Central memory CD8-positive, alpha-beta T cell (primary cell): ENCODE measurements around the gene ADRB2.
A peak's percentile ranks its signal among the peaks of the same experiment; 100 is the strongest.

Experiments used
- ATAC-seq: fragments of 150-1000 bp; cut with Tn5 transposase; replicated peaks from 2 replicates; pipeline ENCODE4 v1.10.0; 2022; ENCODE audit warnings: mild to moderate bottlenecking, moderate FRiP score, moderate number of reproducible peaks; ENCODE audit not compliant: poor library complexity, severe bottlenecking; ENCODE audit errors: extremely low read depth
- DNase-seq, 2 donors: peaks; one replicate each; pipeline ENCODE4 v3.0.0; 2021; ENCODE audit warnings: low spot score in 2 of 2
- H3K27ac Mint-ChIP-seq: one replicate; pipeline ENCODE4 v1.8.0; 2022; ENCODE audit warnings: low read depth, mild to moderate bottlenecking, moderate library complexity, mixed read lengths
- H3K27me3 Mint-ChIP-seq: one replicate; pipeline ENCODE4 v1.8.0; 2022; ENCODE audit warnings: mixed read lengths
- H3K36me3 Mint-ChIP-seq: one replicate; pipeline ENCODE4 v1.8.0; 2022; ENCODE audit warnings: mild to moderate bottlenecking, moderate library complexity, mixed read lengths; ENCODE audit not compliant: insufficient read depth
- H3K4me1 Mint-ChIP-seq: one replicate; pipeline ENCODE4 v1.8.0; 2022; ENCODE audit warnings: mixed read lengths
- H3K4me3 Mint-ChIP-seq: one replicate; pipeline ENCODE4 v1.8.0; 2022; ENCODE audit warnings: mild to moderate bottlenecking, moderate library complexity, mixed read lengths
- H3K9me3 Mint-ChIP-seq: one replicate; pipeline ENCODE4 v1.8.0; 2022; ENCODE audit warnings: mixed read lengths

Gene ADRB2

DNA sequence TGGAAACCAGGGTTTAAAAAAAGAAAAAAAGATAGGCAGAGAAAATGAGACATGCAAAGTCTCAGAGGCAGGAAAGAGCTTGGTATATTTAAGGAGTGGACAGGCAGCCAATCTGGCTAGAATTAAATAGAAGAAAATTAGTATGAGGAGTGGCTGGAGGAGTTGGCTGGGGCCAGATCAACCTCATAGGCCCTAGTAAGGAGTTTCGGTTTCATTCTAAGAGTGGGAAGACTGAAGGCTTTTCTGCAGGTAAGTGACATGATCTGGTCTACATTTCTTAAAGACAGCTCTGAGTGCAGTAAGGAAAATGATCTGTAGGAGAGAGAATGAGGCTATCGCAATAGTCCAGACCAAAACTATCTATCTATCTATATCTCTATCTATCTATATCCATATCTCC, 27.5 kb downstream of the ADRB2 start:
- Mint-ChIP-seq H3K27me3 (no peaks in the 10 kb centered on the region), H3K9me3 (no peaks in the 10 kb centered on the region), H3K36me3 (peaks cover 14% of the 10 kb centered on the region), H3K4me3 (peak overlapping the region; percentile 73), H3K27ac (peak overlapping the region; percentile 90), H3K4me1 (peaks cover 98% of the 10 kb centered on the region)
- ATAC-seq (no peak), DNase-seq (no peak)

DNA sequence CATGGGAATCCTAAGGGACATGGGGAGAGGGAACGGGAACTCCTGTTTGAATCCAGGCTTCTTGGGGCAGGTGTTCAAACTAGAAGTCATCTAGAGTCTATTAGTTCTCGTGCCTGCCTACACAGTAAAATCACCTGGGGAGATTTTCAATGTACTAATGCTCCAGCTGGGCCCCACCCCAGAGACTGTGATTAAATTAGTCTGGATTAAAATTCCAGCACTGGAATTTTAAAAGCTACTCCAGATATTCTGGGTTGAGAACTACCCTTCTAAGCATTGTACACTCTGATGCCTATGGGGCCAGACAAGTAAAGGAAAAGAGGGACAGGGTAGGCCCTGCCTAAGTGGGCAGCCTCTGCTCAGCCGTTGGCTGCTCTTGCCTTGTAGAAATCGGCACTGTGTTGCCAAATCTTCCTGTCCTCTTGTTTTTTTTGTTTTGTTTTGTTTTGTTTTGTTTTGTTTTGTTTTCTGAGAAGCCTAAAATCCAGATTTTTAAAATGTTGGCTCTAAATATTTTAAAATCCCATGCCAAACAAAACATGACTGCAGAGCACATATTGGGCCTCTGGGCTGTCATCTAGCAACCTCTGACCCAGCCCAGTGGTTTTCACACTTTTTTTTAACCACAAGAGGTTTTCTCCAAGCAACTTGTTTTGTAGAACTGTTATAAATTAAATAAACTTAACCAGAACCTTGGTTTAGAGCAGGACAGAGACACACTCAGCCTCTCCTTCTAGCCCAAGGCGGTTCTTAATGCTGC, 29.0 kb downstream of the ADRB2 start:
- peaks cover 9% of the 10 kb centered on the region for H3K36me3 Mint-ChIP-seq
- peak overlapping the region; percentile 73 for H3K4me3 Mint-ChIP-seq
- no peaks in the 10 kb centered on the region for H3K27me3 Mint-ChIP-seq
- H3K27ac Mint-ChIP-seq: peak overlapping the region; percentile 90
- peaks cover 98% of the 10 kb centered on the region for H3K4me1 Mint-ChIP-seq
- no peaks in the 10 kb centered on the region for H3K9me3 Mint-ChIP-seq
- ATAC-seq: peak; percentile 91
- peak in 1 of 2 donors; percentile 36 for DNase-seq

DNA sequence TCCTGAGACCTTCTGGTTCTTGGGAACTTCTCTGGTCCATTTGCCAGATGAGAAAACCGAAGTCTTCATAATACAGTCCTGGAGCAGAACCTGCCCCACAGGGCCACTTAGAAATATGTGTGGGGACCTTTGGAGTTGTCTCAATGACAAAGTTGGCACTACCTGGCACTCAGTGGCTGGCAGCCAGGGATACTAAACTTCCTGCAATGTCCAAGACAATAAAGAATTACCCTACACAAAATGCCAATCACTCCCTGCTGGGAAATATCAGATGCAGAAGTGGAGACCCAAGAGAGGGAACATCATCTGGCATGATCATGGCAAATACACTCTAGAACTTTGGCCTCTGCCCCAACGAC, 29.6 kb downstream of the ADRB2 start:
- no peak for ATAC-seq
- peaks cover 98% of the 10 kb centered on the region for H3K4me1 Mint-ChIP-seq
- no peak for DNase-seq
- peak overlapping the region; percentile 90 for H3K27ac Mint-ChIP-seq
- H3K27me3 Mint-ChIP-seq: no peaks in the 10 kb centered on the region
- H3K4me3 Mint-ChIP-seq: peak overlapping the region; percentile 73
- peaks cover 9% of the 10 kb centered on the region for H3K36me3 Mint-ChIP-seq
- no peaks in the 10 kb centered on the region for H3K9me3 Mint-ChIP-seq

DNA sequence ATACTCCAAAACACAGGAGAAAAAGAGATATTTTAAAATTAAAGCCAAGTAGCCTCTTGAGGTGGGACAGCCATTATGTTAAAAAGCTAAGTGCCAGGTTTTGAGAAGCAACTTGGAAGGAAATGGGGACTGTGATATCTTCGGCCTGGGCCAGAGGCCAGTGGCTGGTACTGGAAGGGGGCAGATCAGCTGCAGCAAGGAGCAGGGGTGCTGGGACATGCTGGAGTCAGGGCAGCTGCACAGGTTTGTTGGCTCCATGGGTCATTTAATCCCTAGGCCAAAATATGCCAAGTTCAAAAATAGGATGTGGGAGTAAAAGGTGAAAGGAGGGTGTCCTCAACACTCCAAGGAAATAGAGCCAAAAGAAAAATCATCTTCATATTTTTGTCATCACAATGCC, 30.0 kb downstream of the ADRB2 start:
- ATAC-seq (no peak), DNase-seq (no peak)
- no peaks in the 10 kb centered on the region for H3K27me3 Mint-ChIP-seq
- peaks cover 9% of the 10 kb centered on the region for H3K36me3 Mint-ChIP-seq
- H3K4me3 Mint-ChIP-seq: peak overlapping the region; percentile 73
- H3K27ac Mint-ChIP-seq: peak overlapping the region; percentile 90
- H3K9me3 Mint-ChIP-seq: no peaks in the 10 kb centered on the region
- H3K4me1 Mint-ChIP-seq: peaks cover 98% of the 10 kb centered on the region

DNA sequence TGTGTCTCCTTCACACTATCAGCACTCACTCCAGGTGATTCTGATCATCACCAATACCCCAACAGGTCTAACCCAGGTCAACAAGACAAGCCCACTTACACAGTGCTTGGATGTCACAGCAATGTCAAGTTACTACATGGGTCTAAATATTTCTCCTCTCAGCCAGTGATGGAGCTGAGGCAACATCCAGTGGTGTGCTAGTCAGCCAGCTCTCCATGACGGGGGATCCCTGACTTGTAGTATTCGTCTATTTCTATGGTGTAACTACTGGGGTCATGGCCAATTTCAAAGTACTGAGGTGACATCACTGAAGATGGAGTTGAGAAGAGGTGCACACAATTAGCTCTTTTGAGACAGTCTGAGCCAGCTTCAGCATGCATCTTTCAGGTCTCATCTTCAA, 31.1 kb downstream of the ADRB2 start:
- no peaks in the 10 kb centered on the region for H3K9me3 Mint-ChIP-seq
- ATAC-seq (no peak), DNase-seq (no peak)
- H3K4me3 Mint-ChIP-seq: no peak overlapping the region
- peaks cover 12% of the 10 kb centered on the region for H3K36me3 Mint-ChIP-seq
- peak overlapping the region; percentile 90 for H3K27ac Mint-ChIP-seq
- H3K4me1 Mint-ChIP-seq: peaks cover 92% of the 10 kb centered on the region
- no peaks in the 10 kb centered on the region for H3K27me3 Mint-ChIP-seq

DNA sequence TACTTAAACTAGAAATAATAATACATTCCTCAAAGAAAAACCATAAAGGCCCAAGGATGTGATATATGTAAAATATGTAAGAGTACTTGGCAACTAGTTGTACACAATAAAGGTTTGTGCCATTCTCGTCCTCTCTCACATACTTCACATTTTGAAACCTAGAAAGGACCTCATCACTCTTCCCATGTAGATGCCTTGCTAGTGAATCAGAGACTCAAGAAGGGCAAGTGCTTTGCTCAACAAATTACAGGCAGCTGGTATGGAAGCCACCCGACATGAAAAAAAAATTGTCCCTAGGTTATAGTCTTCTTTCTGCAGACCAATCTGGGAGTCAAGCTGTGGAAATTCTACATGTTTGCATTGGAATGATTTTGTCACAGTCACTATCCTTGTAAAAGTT, 31.7 kb downstream of the ADRB2 start:
- Mint-ChIP-seq H3K4me3 (no peak overlapping the region), H3K27me3 (no peaks in the 10 kb centered on the region), H3K4me1 (peaks cover 90% of the 10 kb centered on the region), H3K36me3 (peaks cover 12% of the 10 kb centered on the region), H3K27ac (peak overlapping the region; percentile 90), H3K9me3 (no peaks in the 10 kb centered on the region)
- ATAC-seq: no peak
- DNase-seq: no peak

DNA sequence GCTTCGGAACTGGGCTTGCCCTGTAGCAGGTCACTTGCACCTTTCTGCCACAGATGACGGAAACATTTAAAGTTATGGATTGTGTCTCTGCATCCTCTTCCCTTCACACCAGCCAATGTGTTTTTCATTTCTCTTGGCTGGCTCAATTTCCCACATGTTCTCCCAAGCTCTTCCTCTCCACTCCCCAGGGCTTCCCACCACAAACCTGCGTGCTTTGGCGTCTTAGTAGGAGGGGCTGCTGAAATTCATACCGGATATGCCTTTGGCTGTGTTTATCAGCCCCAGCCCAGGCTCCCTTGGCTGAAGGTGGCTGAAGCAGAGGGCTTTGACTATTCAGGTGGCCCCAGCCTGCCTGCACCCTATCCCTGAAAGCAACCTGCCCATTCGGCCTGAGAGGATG, 32.1 kb downstream of the ADRB2 start:
- Mint-ChIP-seq H3K36me3 (peaks cover 12% of the 10 kb centered on the region), H3K27ac (peak overlapping the region; percentile 90), H3K4me1 (peaks cover 88% of the 10 kb centered on the region), H3K4me3 (peak overlapping the region; percentile 7), H3K27me3 (no peaks in the 10 kb centered on the region), H3K9me3 (no peaks in the 10 kb centered on the region)
- DNase-seq: no peak
- ATAC-seq: no peak

DNA sequence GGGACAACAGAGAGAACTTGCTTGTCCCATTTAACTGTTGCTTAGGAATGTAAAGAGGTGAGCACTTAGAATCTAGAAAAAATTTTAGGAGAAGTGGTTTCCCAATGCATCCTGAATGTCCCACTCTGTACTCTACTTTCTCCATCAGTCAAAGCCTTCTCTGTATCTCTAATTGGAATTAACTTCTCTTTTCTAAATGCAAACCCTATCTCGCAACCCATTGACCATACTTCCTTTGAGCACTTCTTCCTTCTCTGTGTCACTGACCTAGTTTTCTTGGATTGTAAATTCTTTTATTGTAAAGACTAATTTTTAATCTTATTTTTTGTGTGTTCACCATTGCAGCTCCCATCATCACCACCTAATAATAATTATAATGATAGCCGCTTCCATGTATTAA, 33.3 kb downstream of the ADRB2 start:
- Mint-ChIP-seq H3K36me3 (peaks cover 12% of the 10 kb centered on the region), H3K4me3 (peak overlapping the region; percentile 32), H3K4me1 (peaks cover 83% of the 10 kb centered on the region), H3K9me3 (no peaks in the 10 kb centered on the region), H3K27ac (peak overlapping the region; percentile 90), H3K27me3 (no peaks in the 10 kb centered on the region)
- no peak for DNase-seq
- no peak for ATAC-seq

DNA sequence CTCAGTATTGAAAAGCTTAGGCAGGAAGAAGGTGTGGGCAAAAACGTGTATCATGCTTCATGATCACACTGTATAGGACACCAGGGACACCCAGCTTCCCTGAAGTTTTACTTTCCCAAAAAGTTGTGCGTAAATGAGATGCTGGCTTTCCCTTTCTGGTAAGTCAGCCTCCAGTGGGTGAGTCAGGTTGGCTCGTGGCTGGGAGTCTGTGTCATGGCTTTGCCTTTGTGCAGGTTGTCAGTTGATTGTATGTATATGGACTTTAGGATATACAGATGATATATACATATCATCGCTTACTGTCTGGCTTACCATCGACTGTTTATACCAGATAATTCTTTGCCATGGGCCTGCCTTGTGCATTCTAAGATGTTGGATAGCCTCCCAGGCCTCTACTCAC, 34.2 kb downstream of the ADRB2 start:
- peaks cover 74% of the 10 kb centered on the region for H3K4me1 Mint-ChIP-seq
- no peak overlapping the region for H3K4me3 Mint-ChIP-seq
- H3K9me3 Mint-ChIP-seq: no peaks in the 10 kb centered on the region
- no peak for ATAC-seq
- H3K27me3 Mint-ChIP-seq: no peaks in the 10 kb centered on the region
- DNase-seq: no peak
- H3K27ac Mint-ChIP-seq: peak overlapping the region; percentile 29
- H3K36me3 Mint-ChIP-seq: peaks cover 12% of the 10 kb centered on the region

DNA sequence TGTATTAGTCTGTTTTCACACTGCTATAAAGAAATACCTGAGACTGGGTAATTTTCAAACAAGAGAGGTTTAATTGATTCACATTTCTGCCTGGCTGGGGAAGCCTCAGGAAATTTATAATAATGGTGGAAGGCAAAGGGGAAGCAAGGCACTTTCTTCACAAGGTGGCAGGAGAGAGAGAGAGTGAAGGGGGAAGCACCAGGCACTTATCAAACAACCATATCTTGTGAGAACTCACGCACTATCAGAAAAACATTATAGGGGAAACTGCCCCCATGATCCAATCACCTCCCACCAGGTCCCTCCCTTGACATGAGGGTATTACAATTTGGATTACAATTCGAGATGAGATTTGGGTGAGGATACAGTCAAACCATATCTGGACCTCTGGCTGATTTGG, 34.7 kb downstream of the ADRB2 start:
- H3K4me3 Mint-ChIP-seq: no peak overlapping the region
- H3K9me3 Mint-ChIP-seq: no peaks in the 10 kb centered on the region
- no peaks in the 10 kb centered on the region for H3K27me3 Mint-ChIP-seq
- H3K36me3 Mint-ChIP-seq: peaks cover 10% of the 10 kb centered on the region
- no peak for ATAC-seq
- no peak for DNase-seq
- peak overlapping the region; percentile 29 for H3K27ac Mint-ChIP-seq
- peaks cover 69% of the 10 kb centered on the region for H3K4me1 Mint-ChIP-seq

DNA sequence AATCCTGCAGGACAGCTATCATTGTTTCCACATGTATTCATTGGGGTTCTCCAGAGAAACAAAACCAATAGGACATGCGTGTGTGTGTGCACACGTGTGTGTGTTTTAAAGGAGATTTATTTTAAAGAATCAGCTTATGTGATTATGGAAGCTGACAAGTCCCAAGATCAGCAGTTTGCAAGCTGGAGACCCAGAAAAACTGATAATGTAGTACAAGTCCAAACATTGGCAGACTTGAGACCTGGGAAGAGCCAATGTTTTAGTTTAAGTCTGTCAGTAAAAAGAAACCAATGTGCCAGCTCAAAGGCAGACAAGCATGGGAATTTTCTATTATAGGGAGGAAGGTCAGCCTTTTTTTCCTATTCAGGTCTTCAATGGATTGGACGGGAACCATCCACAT, 35.3 kb downstream of the ADRB2 start:
- no peak for ATAC-seq
- no peaks in the 10 kb centered on the region for H3K9me3 Mint-ChIP-seq
- H3K4me1 Mint-ChIP-seq: peaks cover 64% of the 10 kb centered on the region
- H3K4me3 Mint-ChIP-seq: no peak overlapping the region
- peak overlapping the region; percentile 29 for H3K27ac Mint-ChIP-seq
- DNase-seq: no peak
- H3K36me3 Mint-ChIP-seq: peaks cover 10% of the 10 kb centered on the region
- no peaks in the 10 kb centered on the region for H3K27me3 Mint-ChIP-seq

DNA sequence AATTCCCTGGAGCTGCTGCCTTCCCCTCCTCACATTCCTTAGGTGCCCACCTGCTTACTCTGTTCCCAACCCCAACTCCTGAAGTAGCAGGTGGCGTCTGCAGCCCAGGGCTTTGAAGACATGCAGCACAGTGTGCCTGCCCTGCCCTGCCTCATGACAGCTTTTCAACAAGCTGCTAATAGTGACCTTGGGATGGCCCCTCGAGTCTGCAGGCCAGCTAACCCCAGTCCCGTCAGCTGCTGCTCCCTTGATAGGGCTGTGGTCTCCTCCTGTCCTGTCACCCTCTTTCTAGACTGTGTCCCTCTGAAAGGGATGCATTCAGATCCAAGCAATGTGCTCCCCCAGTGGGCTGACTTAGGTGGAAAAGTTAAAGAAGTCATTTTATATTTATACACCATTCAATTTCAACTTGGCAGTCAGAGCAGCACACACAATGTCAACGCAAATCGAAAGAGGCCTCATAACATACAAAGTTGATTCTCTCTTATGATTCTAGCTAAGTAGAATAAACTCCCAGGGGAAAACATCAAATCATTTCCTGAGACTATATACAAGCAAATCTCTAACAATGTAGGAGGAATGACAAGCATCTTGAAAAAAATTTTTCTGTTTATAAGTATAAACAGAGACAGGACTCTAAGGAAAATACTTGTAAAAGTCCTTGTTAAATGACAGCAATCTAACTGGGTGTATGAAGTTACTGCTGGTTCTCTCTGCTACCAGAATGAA, 37.9 kb downstream of the ADRB2 start:
- Mint-ChIP-seq H3K27me3 (no peaks in the 10 kb centered on the region), H3K9me3 (no peaks in the 10 kb centered on the region), H3K4me3 (no peak overlapping the region), H3K27ac (peak overlapping the region; percentile 23), H3K4me1 (peaks cover 53% of the 10 kb centered on the region), H3K36me3 (peaks cover 8% of the 10 kb centered on the region)
- no peak for ATAC-seq
- DNase-seq: no peak

DNA sequence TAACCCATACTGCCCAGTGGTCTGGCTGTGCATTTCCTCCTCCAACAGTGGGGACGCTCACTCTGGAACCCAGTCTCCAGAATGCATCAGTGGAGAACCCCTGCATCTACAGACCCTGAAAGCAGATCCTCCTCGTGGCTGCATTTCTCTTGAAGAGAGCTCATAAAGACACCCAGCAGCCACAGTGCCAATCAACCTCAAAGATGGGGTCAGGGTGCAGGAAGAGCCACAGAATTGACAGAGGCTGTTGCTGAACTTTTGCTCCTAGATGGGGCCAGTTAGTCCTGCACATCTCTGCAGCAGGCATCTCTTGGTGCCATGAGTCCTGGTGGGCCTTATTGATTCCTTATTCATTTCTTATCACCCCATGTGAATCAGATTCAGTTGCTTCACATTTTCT, 39.6 kb downstream of the ADRB2 start:
- no peak overlapping the region for H3K27ac Mint-ChIP-seq
- peaks cover 43% of the 10 kb centered on the region for H3K4me1 Mint-ChIP-seq
- no peak for ATAC-seq
- no peaks in the 10 kb centered on the region for H3K27me3 Mint-ChIP-seq
- H3K4me3 Mint-ChIP-seq: no peak overlapping the region
- H3K9me3 Mint-ChIP-seq: no peaks in the 10 kb centered on the region
- peaks cover 10% of the 10 kb centered on the region for H3K36me3 Mint-ChIP-seq
- DNase-seq: no peak
